Astrocyte (in vitro differentiated cells and primary cell): ENCODE measurements around the gene SPON1. TPM values are rescaled to one million over a fixed set of nuclear protein-coding genes. Genes with fewer than 3 reads are reported as not detected.
A peak's percentile ranks its signal among the peaks of the same experiment; 100 is the strongest.
"Not testable (repeated sequence)": the region's sequence is repeated elsewhere in the genome, so short reads cannot be mapped to it uniquely, and the experiment has no call there.

Experiments used
- DNase-seq: peaks from one replicate; pipeline ENCODE4 v3.0.0-alpha.2; 2010; ENCODE audit warnings: low read depth
- FAIRE-seq: peaks from 2 replicates; lab custom pipeline; 2011; peaks lifted over from hg19 to GRCh38; lab: Jason Lieb, UNC
- H2AFZ ChIP-seq: 2 replicates; pipeline ENCODE4 v1.6.0; 2012; ENCODE audit warnings: low read depth, low read length, inconsistent platforms
- H3K27ac ChIP-seq: 2 replicates; pipeline ENCODE4 v1.5.1; 2011; ENCODE audit warnings: low read depth, low read length, inconsistent platforms
- H3K27me3 ChIP-seq: 2 replicates; pipeline ENCODE4 v1.6.0; 2011; ENCODE audit warnings: low read length, inconsistent platforms; ENCODE audit not compliant: insufficient read depth
- H3K36me3 ChIP-seq: 2 replicates; pipeline ENCODE4 v1.5.1; 2011; ENCODE audit warnings: low read length, inconsistent platforms; ENCODE audit not compliant: insufficient read depth
- H3K4me1 ChIP-seq: 2 replicates; pipeline ENCODE4 v1.5.1; 2011; ENCODE audit warnings: low read length, inconsistent platforms; ENCODE audit not compliant: insufficient read depth
- H3K4me2 ChIP-seq: 2 replicates; pipeline ENCODE4 v1.6.0; 2012; ENCODE audit warnings: low read length, inconsistent platforms
- H3K4me3 ChIP-seq: 2 replicates; pipeline ENCODE4 v1.5.1; 2011; ENCODE audit warnings: low read depth, mild to moderate bottlenecking, low read length, inconsistent platforms; ENCODE audit not compliant: insufficient read depth
- H3K79me2 ChIP-seq: 2 replicates; pipeline ENCODE4 v1.6.0; 2012; ENCODE audit warnings: mild to moderate bottlenecking, low read length, inconsistent platforms; ENCODE audit not compliant: insufficient read depth
- H3K9ac ChIP-seq: 2 replicates; pipeline ENCODE4 v1.6.0; 2012; ENCODE audit warnings: mild to moderate bottlenecking, low read length, inconsistent platforms
- H3K9me3 ChIP-seq: 2 replicates; pipeline ENCODE4 v1.5.1; 2012; ENCODE audit warnings: low read depth, mild to moderate bottlenecking, low read length, inconsistent platforms; ENCODE audit not compliant: insufficient read depth
- H4K20me1 ChIP-seq: 2 replicates; pipeline ENCODE4 v1.6.0; 2012; ENCODE audit warnings: low read length, inconsistent platforms; ENCODE audit not compliant: insufficient read depth
- H3K27ac Mint-ChIP-seq: one replicate; pipeline ENCODE4 v1.8.0; 2021; ENCODE audit warnings: mild to moderate bottlenecking, mixed read lengths; ENCODE audit not compliant: unreplicated experiment
- H3K27me3 Mint-ChIP-seq: one replicate; pipeline ENCODE4 v1.8.0; 2021; ENCODE audit warnings: low read depth, mixed read lengths; ENCODE audit not compliant: unreplicated experiment
- H3K36me3 Mint-ChIP-seq: one replicate; pipeline ENCODE4 v1.8.0; 2021; ENCODE audit warnings: low read depth, mixed read lengths; ENCODE audit not compliant: unreplicated experiment
- H3K4me1 Mint-ChIP-seq: one replicate; pipeline ENCODE4 v1.8.0; 2021; ENCODE audit warnings: low read depth, mixed read lengths; ENCODE audit not compliant: unreplicated experiment
- H3K4me3 Mint-ChIP-seq: one replicate; pipeline ENCODE4 v1.8.0; 2021; ENCODE audit warnings: mild to moderate bottlenecking, moderate library complexity, mixed read lengths; ENCODE audit not compliant: unreplicated experiment
- H3K9me3 Mint-ChIP-seq: one replicate; pipeline ENCODE4 v1.8.0; 2021; ENCODE audit warnings: mild to moderate bottlenecking, mixed read lengths; ENCODE audit not compliant: unreplicated experiment
- EZH2 ChIP-seq: IDR thresholded peaks from 2 replicates; pipeline ENCODE4 v1.6.1; 2012; ENCODE audit warnings: mild to moderate bottlenecking, low read length, inconsistent platforms; ENCODE audit not compliant: insufficient read depth
- total RNA-seq: library from RNA; stranded (reverse); gene quantifications from 2 replicates; pipeline ENCODE4 v1.2.1, GENCODE V29; 2021
- TF ChIP-seq, protein P1 (sequence below): IDR thresholded peaks from 2 replicates; pipeline ENCODE4 v1.5.1; 2011; ENCODE audit warnings: low read depth, mild to moderate bottlenecking, inconsistent platforms, low read length, moderate library complexity; ENCODE audit not compliant: insufficient read depth

The SPON1 gene
- total RNA-seq, 1 donor from 2014 or later: 2.0 TPM

DNA sequence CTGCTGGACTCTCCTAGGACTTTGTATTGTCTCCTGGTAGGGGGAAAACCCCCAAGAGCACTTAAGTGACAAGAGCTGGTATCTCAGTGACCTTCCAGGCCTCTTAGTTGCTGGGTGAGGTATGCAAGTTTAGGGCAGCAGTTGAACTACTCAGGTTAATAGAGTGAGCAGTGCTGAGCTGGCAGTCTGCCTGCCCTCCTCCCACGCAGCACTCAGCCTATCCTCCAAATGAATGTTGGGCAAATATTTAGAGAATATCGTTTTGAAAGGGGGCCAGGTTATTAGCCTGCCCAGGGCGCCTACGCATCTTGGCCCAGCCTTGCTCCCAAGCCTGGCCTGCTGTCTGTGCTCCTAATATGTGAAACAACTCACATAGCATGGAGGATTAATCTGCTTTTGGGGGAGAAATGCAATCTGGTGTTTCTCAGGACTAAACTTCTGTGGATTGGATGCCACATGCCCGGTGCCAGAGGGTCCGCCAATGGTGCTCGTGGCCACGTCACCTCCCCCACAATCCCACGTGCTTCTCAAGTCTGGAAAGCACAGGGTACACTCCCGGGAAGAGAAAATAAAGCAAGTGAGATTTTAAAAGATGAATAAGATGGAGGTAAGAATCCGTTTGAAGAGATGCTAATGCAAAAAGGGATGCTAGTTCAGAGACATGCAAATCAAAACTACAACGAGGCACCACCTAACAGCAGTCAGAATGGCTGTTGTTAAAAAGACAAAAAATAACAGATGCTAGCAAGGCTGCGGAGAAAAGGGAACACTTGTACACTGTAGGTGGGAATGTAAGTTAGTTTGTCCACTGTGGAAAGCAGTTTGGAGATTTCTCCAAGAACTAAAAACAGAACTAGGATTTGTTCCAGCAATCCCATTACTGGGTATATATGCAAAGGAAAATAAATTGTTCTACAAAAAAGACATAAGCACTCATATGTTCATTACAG, 67.7 kb downstream of the SPON1 start:
- Histone ChIP-seq H2AFZ (no peak overlapping the region), H4K20me1 (no peaks in the 10 kb centered on the region), H3K4me2 (peak overlapping the region; percentile 17), H3K27ac (no peak overlapping the region), H3K36me3 (no peaks in the 10 kb centered on the region), H3K4me1 (no peaks in the 10 kb centered on the region), H3K79me2 (no peaks in the 10 kb centered on the region), H3K9me3 (no peaks in the 10 kb centered on the region), H3K9ac (no peak overlapping the region), H3K27me3 (peaks cover 6% of the 10 kb centered on the region), H3K4me3 (no peak overlapping the region)
- no peak for FAIRE-seq
- peaks cover 2% of the 10 kb centered on the region for H3K4me1 Mint-ChIP-seq
- peak; percentile 74 for DNase-seq
- H3K27me3 Mint-ChIP-seq: peaks cover 12% of the 10 kb centered on the region
- H3K4me3 Mint-ChIP-seq: no peak overlapping the region
- no peaks in the 10 kb centered on the region for H3K36me3 Mint-ChIP-seq
- no peak for TF ChIP-seq EZH2
- TF ChIP-seq, protein P1, sequence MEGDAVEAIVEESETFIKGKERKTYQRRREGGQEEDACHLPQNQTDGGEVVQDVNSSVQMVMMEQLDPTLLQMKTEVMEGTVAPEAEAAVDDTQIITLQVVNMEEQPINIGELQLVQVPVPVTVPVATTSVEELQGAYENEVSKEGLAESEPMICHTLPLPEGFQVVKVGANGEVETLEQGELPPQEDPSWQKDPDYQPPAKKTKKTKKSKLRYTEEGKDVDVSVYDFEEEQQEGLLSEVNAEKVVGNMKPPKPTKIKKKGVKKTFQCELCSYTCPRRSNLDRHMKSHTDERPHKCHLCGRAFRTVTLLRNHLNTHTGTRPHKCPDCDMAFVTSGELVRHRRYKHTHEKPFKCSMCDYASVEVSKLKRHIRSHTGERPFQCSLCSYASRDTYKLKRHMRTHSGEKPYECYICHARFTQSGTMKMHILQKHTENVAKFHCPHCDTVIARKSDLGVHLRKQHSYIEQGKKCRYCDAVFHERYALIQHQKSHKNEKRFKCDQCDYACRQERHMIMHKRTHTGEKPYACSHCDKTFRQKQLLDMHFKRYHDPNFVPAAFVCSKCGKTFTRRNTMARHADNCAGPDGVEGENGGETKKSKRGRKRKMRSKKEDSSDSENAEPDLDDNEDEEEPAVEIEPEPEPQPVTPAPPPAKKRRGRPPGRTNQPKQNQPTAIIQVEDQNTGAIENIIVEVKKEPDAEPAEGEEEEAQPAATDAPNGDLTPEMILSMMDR: no peak
- H3K27ac Mint-ChIP-seq: no peak overlapping the region
- H3K9me3 Mint-ChIP-seq: no peaks in the 10 kb centered on the region

GRCh38 chr11:14035526-14035925, 73.0 kb downstream of the SPON1 start:
- H3K4me1 ChIP-seq, H3K27ac ChIP-seq, H3K27me3 ChIP-seq, H3K4me3 ChIP-seq, H3K4me1 Mint-ChIP-seq, DNase-seq, H3K4me2 ChIP-seq, H3K36me3 Mint-ChIP-seq, H3K9me3 Mint-ChIP-seq, H2AFZ ChIP-seq, H3K27me3 Mint-ChIP-seq, H3K4me3 Mint-ChIP-seq, H3K27ac Mint-ChIP-seq, FAIRE-seq, H3K9me3 ChIP-seq, H4K20me1 ChIP-seq, H3K79me2 ChIP-seq, H3K9ac ChIP-seq, H3K36me3 ChIP-seq: not testable (repeated sequence)

DNA sequence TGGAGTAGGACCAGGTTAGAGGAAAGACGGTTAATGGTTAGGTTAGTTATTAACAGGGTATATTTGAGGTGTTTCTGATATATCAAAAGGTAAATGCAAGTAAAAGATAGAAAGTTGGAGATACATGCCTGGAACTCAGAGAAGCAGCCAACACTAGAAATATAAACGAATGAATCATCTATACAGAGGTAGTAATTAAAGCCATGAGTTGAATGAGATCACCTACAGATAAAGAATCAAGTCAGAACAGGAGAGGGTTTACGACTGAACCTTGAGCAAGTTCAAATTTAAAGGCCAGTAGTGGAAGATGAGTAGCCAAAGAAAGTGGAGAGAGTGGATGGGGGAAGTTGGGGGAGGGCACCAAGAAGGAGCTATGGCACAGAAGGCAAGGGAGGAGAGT, 73.9 kb downstream of the SPON1 start:
- Histone ChIP-seq H3K4me3 (no peak overlapping the region), H3K4me1 (no peaks in the 10 kb centered on the region), H3K9me3 (no peaks in the 10 kb centered on the region), H3K79me2 (no peaks in the 10 kb centered on the region), H3K27ac (no peak overlapping the region), H3K27me3 (no peaks in the 10 kb centered on the region), H3K36me3 (no peaks in the 10 kb centered on the region), H3K9ac (no peak overlapping the region), H3K4me2 (no peak overlapping the region), H2AFZ (no peak overlapping the region), H4K20me1 (no peaks in the 10 kb centered on the region)
- FAIRE-seq (no peak), DNase-seq (no peak)
- Mint-ChIP-seq H3K36me3 (no peaks in the 10 kb centered on the region), H3K27ac (no peak overlapping the region), H3K27me3 (no peaks in the 10 kb centered on the region), H3K4me3 (no peak overlapping the region), H3K4me1 (no peaks in the 10 kb centered on the region), H3K9me3 (no peaks in the 10 kb centered on the region)
- TF ChIP-seq EZH2: no peak
- TF ChIP-seq, protein P1: no peak
